ENCODE measurements around the gene KCNJ15. TPM values are rescaled to one million over a fixed set of nuclear protein-coding genes. Genes with fewer than 3 reads are reported as not detected.

Gene KCNJ15
- polyA plus RNA-seq, 1 donor from 2014 or later = not detected

DNA sequence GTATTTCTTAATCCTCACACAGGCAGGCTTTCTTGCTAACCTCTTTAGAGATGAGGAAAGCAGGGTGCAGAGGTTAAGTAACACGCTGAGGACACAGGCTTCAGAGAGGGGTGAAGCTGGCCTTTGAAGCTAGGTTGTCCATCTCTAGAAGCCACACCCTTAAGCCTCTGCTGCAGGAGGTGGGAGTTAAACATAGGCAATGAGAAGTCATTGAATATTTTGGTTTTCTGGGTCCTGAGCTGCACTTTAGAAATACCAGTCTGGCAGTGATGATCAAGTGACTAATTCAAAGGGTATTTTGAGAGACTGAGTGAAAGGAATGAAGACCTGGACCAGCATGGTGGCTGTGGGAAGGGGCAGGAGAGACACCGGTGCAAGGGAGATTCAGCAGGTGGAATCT is 9.9 kb downstream of the KCNJ15 start:
- no peaks in the 10 kb centered on the region for H3K27me3 ChIP-seq (ENCODE audit: insufficient read depth, low read depth, low read length)
- no peaks in the 10 kb centered on the region for H3K9me3 ChIP-seq (ENCODE audit: low read length)
- H3K4me3 ChIP-seq (ENCODE audit: low read length) = no peak overlapping the region
- no peaks in the 10 kb centered on the region for H3K79me2 ChIP-seq (replicated peaks; ENCODE audit: insufficient read depth, low read length)
- no peak overlapping the region for H3K27ac ChIP-seq (ENCODE audit: low read length)
- TF ChIP-seq EP300 (conservative IDR thresholded peaks at IDR 0.05; ENCODE audit: poor library complexity, severe bottlenecking) (no peak), TAF1 (IDR thresholded peaks at IDR 0.05; ENCODE audit: low read depth) (no peak), EZH2 (IDR thresholded peaks at IDR 0.05; ENCODE audit: borderline replicate concordance, insufficient read depth, low read length, poor library complexity, severe bottlenecking) (no peak), MXI1 (conservative IDR thresholded peaks at IDR 0.05; ENCODE audit: poor library complexity, severe bottlenecking) (no peak)
- no peak overlapping the region for H3K4me2 ChIP-seq (ENCODE audit: low read length)
- H4K20me1 ChIP-seq (ENCODE audit: insufficient read depth) = no peaks in the 10 kb centered on the region
- H2AFZ ChIP-seq (ENCODE audit: low read depth, low read length) = no peak overlapping the region
- no peaks in the 10 kb centered on the region for H3F3A ChIP-seq (ENCODE audit: insufficient read depth, low read length, poor library complexity, severe bottlenecking)
- H3K36me3 ChIP-seq (ENCODE audit: insufficient read depth, low read length) = no peaks in the 10 kb centered on the region
- H3K9ac ChIP-seq (ENCODE audit: low read length) = no peak overlapping the region
- no peaks in the 10 kb centered on the region for H3K9me2 ChIP-seq (ENCODE audit: insufficient read depth, low read length)

DNA sequence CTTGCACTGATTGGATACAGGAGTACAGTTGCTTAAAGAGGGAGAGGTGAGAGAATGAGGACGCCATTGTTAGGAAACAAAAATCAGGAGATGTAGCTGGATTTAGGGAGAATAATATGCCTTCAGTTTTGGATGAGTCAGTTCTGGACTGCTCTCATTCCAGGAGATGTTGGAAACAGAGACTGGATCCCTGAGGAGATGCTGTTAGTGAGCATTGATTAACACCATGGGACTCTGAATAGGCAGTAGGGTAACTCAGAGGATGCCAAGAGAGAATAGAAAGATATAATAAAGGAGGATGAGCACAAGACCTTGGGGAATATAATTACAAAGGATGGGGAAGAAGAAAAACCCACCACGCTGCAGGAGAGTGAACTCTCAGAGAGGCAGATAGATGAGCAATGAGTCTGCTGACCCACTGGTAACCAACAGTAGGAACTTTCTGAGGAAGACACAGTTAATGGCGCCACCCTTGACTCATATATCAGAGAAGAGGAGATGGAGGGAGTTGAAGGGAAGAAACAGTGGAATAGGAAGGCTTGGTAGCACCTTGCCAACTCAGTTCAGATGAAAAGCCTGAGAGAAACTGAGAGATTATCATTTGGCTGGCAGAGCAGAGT is 10.5 kb downstream of the KCNJ15 start:
- no peaks in the 10 kb centered on the region for H3K9me3 ChIP-seq (ENCODE audit: low read length)
- H3K36me3 ChIP-seq (ENCODE audit: insufficient read depth, low read length) = no peaks in the 10 kb centered on the region
- TF ChIP-seq, protein P1, sequence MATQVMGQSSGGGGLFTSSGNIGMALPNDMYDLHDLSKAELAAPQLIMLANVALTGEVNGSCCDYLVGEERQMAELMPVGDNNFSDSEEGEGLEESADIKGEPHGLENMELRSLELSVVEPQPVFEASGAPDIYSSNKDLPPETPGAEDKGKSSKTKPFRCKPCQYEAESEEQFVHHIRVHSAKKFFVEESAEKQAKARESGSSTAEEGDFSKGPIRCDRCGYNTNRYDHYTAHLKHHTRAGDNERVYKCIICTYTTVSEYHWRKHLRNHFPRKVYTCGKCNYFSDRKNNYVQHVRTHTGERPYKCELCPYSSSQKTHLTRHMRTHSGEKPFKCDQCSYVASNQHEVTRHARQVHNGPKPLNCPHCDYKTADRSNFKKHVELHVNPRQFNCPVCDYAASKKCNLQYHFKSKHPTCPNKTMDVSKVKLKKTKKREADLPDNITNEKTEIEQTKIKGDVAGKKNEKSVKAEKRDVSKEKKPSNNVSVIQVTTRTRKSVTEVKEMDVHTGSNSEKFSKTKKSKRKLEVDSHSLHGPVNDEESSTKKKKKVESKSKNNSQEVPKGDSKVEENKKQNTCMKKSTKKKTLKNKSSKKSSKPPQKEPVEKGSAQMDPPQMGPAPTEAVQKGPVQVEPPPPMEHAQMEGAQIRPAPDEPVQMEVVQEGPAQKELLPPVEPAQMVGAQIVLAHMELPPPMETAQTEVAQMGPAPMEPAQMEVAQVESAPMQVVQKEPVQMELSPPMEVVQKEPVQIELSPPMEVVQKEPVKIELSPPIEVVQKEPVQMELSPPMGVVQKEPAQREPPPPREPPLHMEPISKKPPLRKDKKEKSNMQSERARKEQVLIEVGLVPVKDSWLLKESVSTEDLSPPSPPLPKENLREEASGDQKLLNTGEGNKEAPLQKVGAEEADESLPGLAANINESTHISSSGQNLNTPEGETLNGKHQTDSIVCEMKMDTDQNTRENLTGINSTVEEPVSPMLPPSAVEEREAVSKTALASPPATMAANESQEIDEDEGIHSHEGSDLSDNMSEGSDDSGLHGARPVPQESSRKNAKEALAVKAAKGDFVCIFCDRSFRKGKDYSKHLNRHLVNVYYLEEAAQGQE (IDR thresholded peaks at IDR 0.05; ENCODE audit: borderline replicate concordance) = no peak
- TF ChIP-seq TAF1 (IDR thresholded peaks at IDR 0.05; ENCODE audit: low read depth) (no peak), POLR2AphosphoS5 (IDR thresholded peaks at IDR 0.05) (no peak), EZH2 (IDR thresholded peaks at IDR 0.05; ENCODE audit: borderline replicate concordance, insufficient read depth, low read length, poor library complexity, severe bottlenecking) (no peak), RAD21 (conservative IDR thresholded peaks at IDR 0.05) (no peak), EP300 (conservative IDR thresholded peaks at IDR 0.05; ENCODE audit: poor library complexity, severe bottlenecking) (no peak), SMC3 (conservative IDR thresholded peaks at IDR 0.05; ENCODE audit: poor library complexity) (no peak), MXI1 (conservative IDR thresholded peaks at IDR 0.05; ENCODE audit: poor library complexity, severe bottlenecking) (no peak)
- TF ChIP-seq, protein P2, sequence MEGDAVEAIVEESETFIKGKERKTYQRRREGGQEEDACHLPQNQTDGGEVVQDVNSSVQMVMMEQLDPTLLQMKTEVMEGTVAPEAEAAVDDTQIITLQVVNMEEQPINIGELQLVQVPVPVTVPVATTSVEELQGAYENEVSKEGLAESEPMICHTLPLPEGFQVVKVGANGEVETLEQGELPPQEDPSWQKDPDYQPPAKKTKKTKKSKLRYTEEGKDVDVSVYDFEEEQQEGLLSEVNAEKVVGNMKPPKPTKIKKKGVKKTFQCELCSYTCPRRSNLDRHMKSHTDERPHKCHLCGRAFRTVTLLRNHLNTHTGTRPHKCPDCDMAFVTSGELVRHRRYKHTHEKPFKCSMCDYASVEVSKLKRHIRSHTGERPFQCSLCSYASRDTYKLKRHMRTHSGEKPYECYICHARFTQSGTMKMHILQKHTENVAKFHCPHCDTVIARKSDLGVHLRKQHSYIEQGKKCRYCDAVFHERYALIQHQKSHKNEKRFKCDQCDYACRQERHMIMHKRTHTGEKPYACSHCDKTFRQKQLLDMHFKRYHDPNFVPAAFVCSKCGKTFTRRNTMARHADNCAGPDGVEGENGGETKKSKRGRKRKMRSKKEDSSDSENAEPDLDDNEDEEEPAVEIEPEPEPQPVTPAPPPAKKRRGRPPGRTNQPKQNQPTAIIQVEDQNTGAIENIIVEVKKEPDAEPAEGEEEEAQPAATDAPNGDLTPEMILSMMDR (IDR thresholded peaks at IDR 0.05; ENCODE audit: poor library complexity, severe bottlenecking) = no peak
- H4K20me1 ChIP-seq (ENCODE audit: insufficient read depth) = no peaks in the 10 kb centered on the region
- no peaks in the 10 kb centered on the region for H3K9me2 ChIP-seq (ENCODE audit: insufficient read depth, low read length)
- H2AFZ ChIP-seq (ENCODE audit: low read depth, low read length) = no peak overlapping the region
- no peaks in the 10 kb centered on the region for H3F3A ChIP-seq (ENCODE audit: insufficient read depth, low read length, poor library complexity, severe bottlenecking)
- no peaks in the 10 kb centered on the region for H3K79me2 ChIP-seq (replicated peaks; ENCODE audit: insufficient read depth, low read length)
- H3K27me3 ChIP-seq (ENCODE audit: insufficient read depth, low read depth, low read length) = no peaks in the 10 kb centered on the region
- H3K27ac ChIP-seq (ENCODE audit: low read length) = no peak overlapping the region
- no peak overlapping the region for H3K9ac ChIP-seq (ENCODE audit: low read length)
- H3K4me3 ChIP-seq (ENCODE audit: low read length) = no peak overlapping the region
- no peak overlapping the region for H3K4me2 ChIP-seq (ENCODE audit: low read length)
